AG04450 (cell line): Measurements from ENCODE around the gene APOL4. TPM values are rescaled to one million over a fixed set of nuclear protein-coding genes. Genes with fewer than 3 reads are reported as not detected.

Experiments
- CTCF ChIA-PET: fragments of 300-600, 350-600 bp; formaldehyde crosslinking; extraction: SDS; loops from one replicate; lab custom pipeline; 2022; ENCODE audit warnings: antibody characterized with exemption, inconsistent platforms; lab: Charles Lee
- POLR2A ChIA-PET: fragments of 350-600 bp; formaldehyde crosslinking; extraction: SDS; loops from one replicate; lab custom pipeline; 2021; ENCODE audit warnings: antibody characterized with exemption, inconsistent platforms; lab: Yijun Ruan, JAX
- DNase-seq: peaks from one replicate; pipeline ENCODE4 v3.0.0-alpha.2; 2011; ENCODE audit warnings: low read depth, low spot score
- H3K27ac ChIP-seq: one replicate; pipeline ENCODE4 v1.5.1; 2012; ENCODE audit warnings: low read depth, low read length, control low read depth
- H3K27me3 ChIP-seq: one replicate; pipeline ENCODE4 v1.6.0; 2012; ENCODE audit warnings: low read length; ENCODE audit not compliant: control insufficient read depth, insufficient read depth
- H3K4me3 ChIP-seq: 2 replicates; pipeline ENCODE4 v1.5.1; 2011; ENCODE audit warnings: mild to moderate bottlenecking, low read depth, low read length, control low read depth
- H3K9me3 ChIP-seq: 2 replicates; pipeline ENCODE4 v1.5.1; 2012; ENCODE audit warnings: low read length; ENCODE audit not compliant: control insufficient read depth, insufficient read depth
- CTCF ChIP-seq: IDR thresholded peaks from 2 replicates; pipeline ENCODE4 v1.5.1; 2011; ENCODE audit warnings: low read depth, low read length, control low read depth, inconsistent platforms
- polyA plus RNA-seq: library from polyadenylated mRNA; depleted of rRNA; stranded (reverse); fragments of >200 nt; gene quantifications from 2 replicates; pipeline ENCODE4 v1.2.3, GENCODE V29; 2011

APOL4 gene
- polyA plus RNA-seq, 1 experiment, result 0.21 TPM

- ChIA-PET CTCF (interaction anchor here (1.1 to 5.3 kb wide), 4 partner anchors 28 to 340 kb away, joined by 3 to 74 read pairs (median 4); no protein-coding TSS in a partner anchor), POLR2A (no interaction called here)
- H3K27ac ChIP-seq, result no peak overlapping the region
These were observed 55.7 kb downstream of the APOL4 start for GRCh38 chr22:36145881-36146280.

GRCh38 chr22:36144886-36145541 lies 56.6 kb downstream of the APOL4 start:
- POLR2A ChIA-PET, result interaction anchor here (0.7 kb wide), 1 partner anchor 336 kb away, joined by 3 read pairs; no protein-coding TSS in a partner anchor
- no peaks in the 10 kb centered on the region for H3K9me3 ChIP-seq
- DNase-seq, result peak; percentile 43
- peak; percentile 94 for TF ChIP-seq CTCF
- H3K27me3 ChIP-seq, result peaks cover 17% of the 10 kb centered on the region
- H3K27ac ChIP-seq, result peak overlapping the region; percentile 21
- H3K4me3 ChIP-seq, result no peak overlapping the region
- CTCF ChIA-PET, result interaction anchor here (0.6 to 5.3 kb wide), 12 partner anchors 8 to 515 kb away, joined by 3 to 74 read pairs (median 4); no protein-coding TSS in a partner anchor

More at GRCh38 chr22:36145881-36146280, 55.7 kb downstream of the APOL4 start:
- Histone ChIP-seq H3K27me3 (peaks cover 16% of the 10 kb centered on the region), H3K9me3 (no peaks in the 10 kb centered on the region), H3K4me3 (no peak overlapping the region)
- no peak for TF ChIP-seq CTCF
- DNase-seq, result no peak

- Histone ChIP-seq H3K4me3 (no peak overlapping the region), H3K27ac (no peak overlapping the region), H3K9me3 (no peaks in the 10 kb centered on the region), H3K27me3 (peaks cover 18% of the 10 kb centered on the region)
- DNase-seq, result no peak
- TF ChIP-seq CTCF, result no peak
- ChIA-PET POLR2A (no interaction called here), CTCF (interaction anchor here (1.6 to 5.3 kb wide), 3 partner anchors 19 to 343 kb away, joined by 8 to 74 read pairs (median 28); no protein-coding TSS in a partner anchor)
These were observed 57.7 kb downstream of the APOL4 start for GRCh38 chr22:36143956-36144355.

GRCh38 chr22:36143066-36143815 lies 58.4 kb downstream of the APOL4 start:
- CTCF ChIA-PET, result interaction anchor here (4.3 to 5.3 kb wide), 2 partner anchors 36 to 343 kb away, joined by 28 to 74 read pairs; no protein-coding TSS in a partner anchor
- no peak for DNase-seq

More at GRCh38 chr22:36143066-36143815, 58.4 kb downstream of the APOL4 start:
- peaks cover 18% of the 10 kb centered on the region for H3K27me3 ChIP-seq
- H3K27ac ChIP-seq, result no peak overlapping the region
- H3K4me3 ChIP-seq, result no peak overlapping the region
- POLR2A ChIA-PET, result no interaction called here
- no peaks in the 10 kb centered on the region for H3K9me3 ChIP-seq
- no peak for TF ChIP-seq CTCF
